Measurements from ENCODE around the gene FAS.
A peak's percentile ranks its signal among the peaks of the same experiment; 100 is the strongest.

The FAS gene

GRCh38 chr10:88974446-88975376 lies 15.9 kb upstream of the FAS start:
- peak overlapping the region; percentile 68 for H3K4me3 ChIP-seq (ENCODE audit: low read length)
- no peaks in the 10 kb centered on the region for H3K36me3 ChIP-seq (ENCODE audit: control insufficient read depth, insufficient read depth, low read length)
- peak overlapping the region; percentile 72 for H3K27ac ChIP-seq (ENCODE audit: low read depth, low read length)
- H3K27me3 ChIP-seq (ENCODE audit: control insufficient read depth, insufficient read depth, low read length): no peaks in the 10 kb centered on the region
- H3K9ac ChIP-seq (ENCODE audit: low read length): no peak overlapping the region
- peaks cover 31% of the 10 kb centered on the region for H3K4me1 ChIP-seq (ENCODE audit: control insufficient read depth, insufficient read depth, low read length)

GRCh38 chr10:88975377-88975720 lies 15.2 kb upstream of the FAS start:
- H3K36me3 ChIP-seq (ENCODE audit: control insufficient read depth, insufficient read depth, low read length): no peaks in the 10 kb centered on the region
- H3K27ac ChIP-seq (ENCODE audit: low read depth, low read length): peak overlapping the region; percentile 72
- peaks cover 35% of the 10 kb centered on the region for H3K4me1 ChIP-seq (ENCODE audit: control insufficient read depth, insufficient read depth, low read length)
- no peak overlapping the region for H3K9ac ChIP-seq (ENCODE audit: low read length)
- no peaks in the 10 kb centered on the region for H3K27me3 ChIP-seq (ENCODE audit: control insufficient read depth, insufficient read depth, low read length)
- H3K4me3 ChIP-seq (ENCODE audit: low read length): peak overlapping the region; percentile 68

DNA sequence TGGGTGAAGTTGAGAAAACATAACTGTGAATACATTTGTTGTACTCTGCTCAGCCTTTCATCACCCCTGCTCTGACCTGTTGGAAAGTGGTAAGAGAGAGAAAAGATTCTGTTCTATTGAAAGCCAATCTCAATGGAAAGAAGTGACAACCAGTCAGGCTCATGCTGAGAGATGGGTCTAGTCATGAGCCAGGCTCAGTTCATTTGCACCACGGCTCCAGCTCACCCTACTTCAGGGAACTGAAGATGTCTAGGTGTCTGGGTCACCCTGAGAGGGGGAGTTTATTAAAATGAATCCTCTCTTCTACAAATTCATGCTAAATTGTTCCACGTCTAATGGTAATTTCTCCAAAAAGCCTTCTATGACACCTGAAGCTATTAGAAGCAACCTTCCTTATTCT lies 12.1 kb upstream of the FAS start:
- Histone ChIP-seq H3K4me3 (ENCODE audit: low read length) (no peak overlapping the region), H3K4me1 (ENCODE audit: control insufficient read depth, insufficient read depth, low read length) (peaks cover 38% of the 10 kb centered on the region), H3K27ac (ENCODE audit: low read depth, low read length) (peak overlapping the region; percentile 63), H3K9ac (ENCODE audit: low read length) (no peak overlapping the region), H3K36me3 (ENCODE audit: control insufficient read depth, insufficient read depth, low read length) (no peaks in the 10 kb centered on the region), H3K27me3 (ENCODE audit: control insufficient read depth, insufficient read depth, low read length) (no peaks in the 10 kb centered on the region)

GRCh38 chr10:88979153-88979562 lies 11.4 kb upstream of the FAS start:
- Histone ChIP-seq H3K4me3 (ENCODE audit: low read length) (no peak overlapping the region), H3K27me3 (ENCODE audit: control insufficient read depth, insufficient read depth, low read length) (no peaks in the 10 kb centered on the region), H3K36me3 (ENCODE audit: control insufficient read depth, insufficient read depth, low read length) (no peaks in the 10 kb centered on the region), H3K27ac (ENCODE audit: low read depth, low read length) (peak overlapping the region; percentile 71), H3K4me1 (ENCODE audit: control insufficient read depth, insufficient read depth, low read length) (peaks cover 43% of the 10 kb centered on the region), H3K9ac (ENCODE audit: low read length) (no peak overlapping the region)

DNA sequence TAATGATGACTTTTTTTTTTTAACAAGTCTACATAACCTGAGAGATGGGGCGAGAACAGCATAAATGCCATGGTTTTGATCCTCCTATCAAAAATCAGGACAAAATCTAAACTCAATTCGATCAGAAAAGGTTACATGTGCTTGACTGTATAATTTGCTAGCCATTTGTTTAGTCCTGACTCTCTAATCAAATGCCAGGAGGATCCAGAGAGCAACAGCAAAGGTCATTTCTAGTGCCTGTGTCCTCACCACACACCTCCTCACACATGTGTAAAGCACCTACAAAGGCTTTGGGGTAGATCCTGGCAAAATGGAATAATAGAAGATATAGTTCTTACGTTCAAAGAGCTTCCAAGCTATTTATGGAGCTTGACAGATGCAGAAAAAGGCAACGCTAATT lies 11.0 kb upstream of the FAS start:
- no peak overlapping the region for H3K9ac ChIP-seq (ENCODE audit: low read length)
- no peak overlapping the region for H3K4me3 ChIP-seq (ENCODE audit: low read length)
- peak overlapping the region; percentile 71 for H3K27ac ChIP-seq (ENCODE audit: low read depth, low read length)
- peaks cover 46% of the 10 kb centered on the region for H3K4me1 ChIP-seq (ENCODE audit: control insufficient read depth, insufficient read depth, low read length)
- no peaks in the 10 kb centered on the region for H3K36me3 ChIP-seq (ENCODE audit: control insufficient read depth, insufficient read depth, low read length)
- no peaks in the 10 kb centered on the region for H3K27me3 ChIP-seq (ENCODE audit: control insufficient read depth, insufficient read depth, low read length)

GRCh38 chr10:88980247-88980646 lies 10.4 kb upstream of the FAS start:
- Histone ChIP-seq H3K4me1 (ENCODE audit: control insufficient read depth, insufficient read depth, low read length) (peaks cover 44% of the 10 kb centered on the region), H3K27ac (ENCODE audit: low read depth, low read length) (peak overlapping the region; percentile 71), H3K4me3 (ENCODE audit: low read length) (no peak overlapping the region), H3K9ac (ENCODE audit: low read length) (no peak overlapping the region), H3K27me3 (ENCODE audit: control insufficient read depth, insufficient read depth, low read length) (no peaks in the 10 kb centered on the region), H3K36me3 (ENCODE audit: control insufficient read depth, insufficient read depth, low read length) (no peaks in the 10 kb centered on the region)

- Histone ChIP-seq H3K4me3 (ENCODE audit: low read length) (no peak overlapping the region), H3K27ac (ENCODE audit: low read depth, low read length) (peak overlapping the region; percentile 71), H3K36me3 (ENCODE audit: control insufficient read depth, insufficient read depth, low read length) (no peaks in the 10 kb centered on the region), H3K9ac (ENCODE audit: low read length) (no peak overlapping the region), H3K27me3 (ENCODE audit: control insufficient read depth, insufficient read depth, low read length) (no peaks in the 10 kb centered on the region), H3K4me1 (ENCODE audit: control insufficient read depth, insufficient read depth, low read length) (peaks cover 38% of the 10 kb centered on the region)
These were observed 9.8 kb upstream of the FAS start for GRCh38 chr10:88980800-88981199.

- Histone ChIP-seq H3K4me1 (ENCODE audit: control insufficient read depth, insufficient read depth, low read length) (peaks cover 41% of the 10 kb centered on the region), H3K27ac (ENCODE audit: low read depth, low read length) (peak overlapping the region; percentile 71), H3K4me3 (ENCODE audit: low read length) (no peak overlapping the region)
These were observed 9.2 kb upstream of the FAS start for GRCh38 chr10:88981435-88981834.

DNA sequence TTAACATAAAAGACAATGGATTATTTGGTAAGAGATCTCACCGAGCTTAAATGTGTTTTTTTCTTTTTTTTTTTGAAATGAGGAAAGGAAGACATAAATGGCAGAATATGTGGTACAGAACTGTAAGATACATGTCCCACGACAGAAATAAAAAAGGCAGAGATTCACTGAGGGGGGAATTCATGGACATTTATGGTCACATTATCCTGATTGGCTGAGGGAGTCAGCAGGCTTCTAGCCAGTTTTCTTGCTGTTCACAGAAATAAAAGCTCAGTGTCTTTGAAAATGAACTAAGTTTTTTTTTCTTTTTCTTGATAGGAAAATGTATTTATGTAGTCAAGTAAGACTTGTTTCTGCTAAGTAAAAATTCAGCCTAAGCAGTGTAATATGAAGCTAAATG lies 8.2 kb upstream of the FAS start:
- Histone ChIP-seq H3K36me3 (ENCODE audit: control insufficient read depth, insufficient read depth, low read length) (no peaks in the 10 kb centered on the region), H3K27ac (ENCODE audit: low read depth, low read length) (peak overlapping the region; percentile 71)

More at GRCh38 chr10:88981435-88981834, 9.2 kb upstream of the FAS start:
- Histone ChIP-seq H3K27me3 (ENCODE audit: control insufficient read depth, insufficient read depth, low read length) (no peaks in the 10 kb centered on the region), H3K9ac (ENCODE audit: low read length) (no peak overlapping the region), H3K36me3 (ENCODE audit: control insufficient read depth, insufficient read depth, low read length) (no peaks in the 10 kb centered on the region)

GRCh38 chr10:88983206-88983605 lies 7.4 kb upstream of the FAS start:
- H3K9ac ChIP-seq (ENCODE audit: low read length): no peak overlapping the region
- peak overlapping the region; percentile 71 for H3K27ac ChIP-seq (ENCODE audit: low read depth, low read length)
- H3K4me1 ChIP-seq (ENCODE audit: control insufficient read depth, insufficient read depth, low read length): peaks cover 46% of the 10 kb centered on the region
- no peaks in the 10 kb centered on the region for H3K27me3 ChIP-seq (ENCODE audit: control insufficient read depth, insufficient read depth, low read length)
- no peak overlapping the region for H3K4me3 ChIP-seq (ENCODE audit: low read length)
- no peaks in the 10 kb centered on the region for H3K36me3 ChIP-seq (ENCODE audit: control insufficient read depth, insufficient read depth, low read length)

More for the DNA sequence above, 8.2 kb upstream of the FAS start:
- H3K27me3 ChIP-seq (ENCODE audit: control insufficient read depth, insufficient read depth, low read length): no peaks in the 10 kb centered on the region
- H3K4me3 ChIP-seq (ENCODE audit: low read length): no peak overlapping the region
- no peak overlapping the region for H3K9ac ChIP-seq (ENCODE audit: low read length)
- peaks cover 46% of the 10 kb centered on the region for H3K4me1 ChIP-seq (ENCODE audit: control insufficient read depth, insufficient read depth, low read length)

DNA sequence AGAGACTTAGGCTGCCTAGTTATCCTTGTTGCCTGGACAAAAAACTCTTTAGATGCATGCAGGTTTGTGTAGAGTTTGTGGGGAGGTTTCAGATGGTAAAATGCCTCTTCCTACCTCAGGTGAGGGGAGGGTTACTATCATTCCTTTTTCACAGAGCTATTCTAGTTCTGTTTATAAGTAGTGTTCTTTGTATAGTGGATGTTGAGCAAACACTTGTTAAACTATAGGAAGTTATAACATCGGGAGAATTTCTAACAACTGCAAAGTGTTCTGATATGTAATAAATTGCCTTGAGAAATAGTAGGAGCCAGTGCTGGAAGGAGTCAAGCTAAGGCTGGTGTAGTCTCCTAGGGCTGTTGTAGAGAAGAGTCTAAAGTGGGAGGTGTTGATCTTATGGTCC lies 6.7 kb upstream of the FAS start:
- Histone ChIP-seq H3K27ac (ENCODE audit: low read depth, low read length) (peak overlapping the region; percentile 62), H3K4me1 (ENCODE audit: control insufficient read depth, insufficient read depth, low read length) (peaks cover 41% of the 10 kb centered on the region), H3K4me3 (ENCODE audit: low read length) (no peak overlapping the region), H3K9ac (ENCODE audit: low read length) (no peak overlapping the region), H3K27me3 (ENCODE audit: control insufficient read depth, insufficient read depth, low read length) (no peaks in the 10 kb centered on the region), H3K36me3 (ENCODE audit: control insufficient read depth, insufficient read depth, low read length) (no peaks in the 10 kb centered on the region)

DNA sequence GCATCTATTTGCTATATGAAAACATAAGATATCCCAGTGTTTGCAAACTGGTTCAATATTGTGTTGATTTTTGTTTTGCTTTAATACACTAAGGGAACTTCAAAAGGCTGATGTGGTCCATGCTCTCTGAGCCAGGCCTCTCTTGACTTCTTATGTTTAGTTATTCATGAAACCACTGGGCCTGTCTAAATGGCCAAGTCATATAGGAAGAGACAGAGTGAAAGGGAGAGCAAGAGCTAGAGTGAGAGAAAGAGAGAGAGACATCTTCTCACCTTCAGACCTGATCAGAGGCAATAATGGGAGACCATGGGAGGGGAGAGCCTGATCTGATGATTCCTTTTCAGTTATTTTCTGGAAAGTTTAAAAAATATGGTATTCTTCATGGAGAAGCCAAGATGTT lies 6.1 kb upstream of the FAS start:
- H3K4me1 ChIP-seq (ENCODE audit: control insufficient read depth, insufficient read depth, low read length): peaks cover 35% of the 10 kb centered on the region
- H3K27ac ChIP-seq (ENCODE audit: low read depth, low read length): peak overlapping the region; percentile 62
- no peaks in the 10 kb centered on the region for H3K36me3 ChIP-seq (ENCODE audit: control insufficient read depth, insufficient read depth, low read length)
- no peak overlapping the region for H3K4me3 ChIP-seq (ENCODE audit: low read length)
- no peak overlapping the region for H3K9ac ChIP-seq (ENCODE audit: low read length)
- H3K27me3 ChIP-seq (ENCODE audit: control insufficient read depth, insufficient read depth, low read length): no peaks in the 10 kb centered on the region

Data from rectal smooth muscle tissue (tissue), 1 donor.